Panc1 (cell line): Measurements from ENCODE around the gene DNAJC12. TPM values are rescaled to one million over a fixed set of nuclear protein-coding genes. Genes with fewer than 3 reads are reported as not detected.

Experiments used
- ATAC-seq: fragments of 200-7000 bp; cut with Tn5 transposase; 2 replicates; pipeline ENCODE4 v1.9.1; 2020; ENCODE audit warnings: mild to moderate bottlenecking, moderate library complexity
- BruUV-seq: library from RNA; stranded (reverse); fragments of 400-500 nt; replicated peaks from 2 replicates; lab custom pipeline; 2021; lab: Mats Ljungman, UMichigan
- CTCF ChIA-PET: fragments of 300-600 bp; sonication (Branson Sonifier 250); formaldehyde crosslinking; loops from one replicate; lab custom pipeline; 2022; ENCODE audit warnings: antibody characterized with exemption; lab: Charles Lee
- POLR2A ChIA-PET: fragments of 300-600 bp; sonication (Branson Sonifier 250); formaldehyde crosslinking; loops from one replicate; lab custom pipeline; 2022; ENCODE audit warnings: antibody characterized with exemption; lab: Charles Lee
- DNase-seq: peaks from one replicate; pipeline ENCODE4 v3.0.0-alpha.2; 2010; ENCODE audit warnings: low read depth, low spot score
- H3K27ac ChIP-seq: 2 replicates; pipeline ENCODE4 v1.5.1; 2011; ENCODE audit warnings: mild to moderate bottlenecking, low read length, inconsistent platforms
- H3K27me3 ChIP-seq: fragments of 200-500 bp; sonication (Bioruptor generic); 2 replicates; pipeline ENCODE4 v1.6.0; 2014; ENCODE audit warnings: low read length, inconsistent platforms; ENCODE audit not compliant: control insufficient read depth, insufficient read depth
- H3K36me3 ChIP-seq: fragments of 200-500 bp; sonication (Bioruptor generic); 2 replicates; pipeline ENCODE4 v1.5.1; 2014; ENCODE audit warnings: inconsistent platforms, mild to moderate bottlenecking, low read length, moderate library complexity; ENCODE audit not compliant: control insufficient read depth, insufficient read depth
- H3K4me1 ChIP-seq: 2 replicates; pipeline ENCODE4 v1.5.1; 2011; ENCODE audit warnings: inconsistent platforms, mild to moderate bottlenecking, low read length, moderate library complexity; ENCODE audit not compliant: control insufficient read depth, insufficient read depth
- H3K4me3 ChIP-seq, 2 experiments: 2 replicates each; pipeline ENCODE4 v1.5.1; 2011 to 2012; ENCODE audit warnings: low read depth in 2 of 2, low read length in 2 of 2, mild to moderate bottlenecking in 2 of 2, inconsistent platforms in 1 of 2, moderate library complexity in 1 of 2
- H3K9me3 ChIP-seq: fragments of 200-500 bp; sonication (Bioruptor generic); 2 replicates; pipeline ENCODE4 v1.5.1; 2014; ENCODE audit warnings: low read depth, mild to moderate bottlenecking, inconsistent platforms, low read length, moderate library complexity; ENCODE audit not compliant: control insufficient read depth, insufficient read depth
- POLR2AphosphoS5 ChIP-seq: IDR thresholded peaks from 2 replicates; pipeline ENCODE4 v1.6.1; 2012; ENCODE audit warnings: mild to moderate bottlenecking, low read depth, low read length, moderate library complexity
- REST ChIP-seq, 2 experiments: IDR thresholded peaks; 2 replicates each; pipeline ENCODE4 v1.6.1; 2011 to 2012; ENCODE audit warnings: low read depth in 2 of 2, control low read depth in 1 of 2, low read length in 1 of 2, mild to moderate bottlenecking in 1 of 2, moderate library complexity in 1 of 2; ENCODE audit not compliant: insufficient read depth in 1 of 2
- SIN3A ChIP-seq: IDR thresholded peaks from 2 replicates; pipeline ENCODE4 v1.6.1; 2012; ENCODE audit warnings: low read depth, mild to moderate bottlenecking, low read length, moderate library complexity, borderline replicate concordance; ENCODE audit not compliant: insufficient read depth
- TCF7L2 ChIP-seq: IDR thresholded peaks from 2 replicates; pipeline ENCODE4 v1.6.1; 2011; ENCODE audit warnings: mild to moderate bottlenecking, low read depth, low read length, inconsistent platforms
- in situ Hi-C: cut with HindIII; loops from 2 replicates; pipeline ENCODE4 v1.10.0; 2016; ENCODE audit warnings: low sequenced_read_pairs, low pct_unique_long_range_greater_than_20kb
- intact Hi-C: fragments of 100-400 bp; cut with micrococcal nuclease; formaldehyde crosslinking; loops from one replicate; pipeline ENCODE4 v1.10.0; 2022; ENCODE audit not compliant: unreplicated experiment
- total RNA-seq: library from RNA; stranded (reverse); gene quantifications from one replicate; pipeline ENCODE4 v1.2.1, GENCODE V29; 2021; ENCODE audit not compliant: unreplicated experiment
- TF ChIP-seq, protein P1 (sequence below): fragments of 450-650 bp; IDR thresholded peaks from 2 replicates; pipeline ENCODE4 v1.5.1; 2017; ENCODE audit warnings: mild to moderate bottlenecking

Gene DNAJC12
- total RNA-seq, 1 experiment from 2014 or later = 0.44 TPM

DNA sequence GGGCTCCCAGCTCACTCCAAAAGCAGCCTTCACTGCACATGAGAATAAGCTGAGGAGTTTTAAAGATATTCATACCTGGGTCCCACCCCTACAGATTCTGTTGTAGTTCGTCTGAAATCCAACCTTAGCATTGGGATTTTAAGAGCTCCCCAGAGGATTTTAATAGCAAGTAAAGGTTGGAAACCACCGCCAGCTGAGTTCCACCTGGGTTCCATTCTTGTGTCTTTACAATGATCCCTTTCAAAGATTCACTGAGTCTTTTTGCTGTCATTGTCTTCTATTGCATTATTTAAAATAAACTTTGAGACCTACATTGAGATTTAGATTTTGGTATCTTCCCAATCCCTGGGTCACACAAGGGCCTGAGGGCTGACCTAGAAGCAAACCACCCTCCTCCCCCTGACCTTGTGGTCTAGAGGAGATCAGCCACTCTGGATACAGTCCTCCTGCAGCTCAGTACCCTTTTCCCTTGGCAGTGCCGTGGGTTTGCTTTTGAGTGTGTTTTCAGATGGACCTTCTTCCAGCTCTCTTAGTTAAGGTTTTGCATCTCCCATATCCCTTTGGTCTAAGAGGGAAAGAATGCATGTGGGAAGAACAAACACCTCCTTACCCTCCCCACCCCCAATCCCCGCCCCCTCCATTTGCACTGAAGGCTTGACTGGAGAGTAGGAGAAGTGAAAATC is 23.9 kb upstream of the DNAJC12 start:
- CTCF ChIA-PET = no interaction called here
- DNase-seq (no peak), ATAC-seq (0 out of 2 replicates have a peak, but pooled peaks have one; percentile 22)
- Histone ChIP-seq H3K9me3 (no peaks in the 10 kb centered on the region), H3K36me3 (no peaks in the 10 kb centered on the region), H3K4me3 (no peak overlapping the region), H3K27me3 (no peaks in the 10 kb centered on the region), H3K27ac (no peak overlapping the region), H3K4me1 (no peaks in the 10 kb centered on the region)
- no peak for TF ChIP-seq SIN3A
- no peak for TF ChIP-seq TCF7L2
- no peak for TF ChIP-seq REST (IDR thresholded peaks at IDR 0.05; ENCODE audit: insufficient read depth in 1 of 2, low read depth in 2 of 2, low read length in 1 of 2)
- no peak for TF ChIP-seq POLR2AphosphoS5
- TF ChIP-seq, protein P1, sequence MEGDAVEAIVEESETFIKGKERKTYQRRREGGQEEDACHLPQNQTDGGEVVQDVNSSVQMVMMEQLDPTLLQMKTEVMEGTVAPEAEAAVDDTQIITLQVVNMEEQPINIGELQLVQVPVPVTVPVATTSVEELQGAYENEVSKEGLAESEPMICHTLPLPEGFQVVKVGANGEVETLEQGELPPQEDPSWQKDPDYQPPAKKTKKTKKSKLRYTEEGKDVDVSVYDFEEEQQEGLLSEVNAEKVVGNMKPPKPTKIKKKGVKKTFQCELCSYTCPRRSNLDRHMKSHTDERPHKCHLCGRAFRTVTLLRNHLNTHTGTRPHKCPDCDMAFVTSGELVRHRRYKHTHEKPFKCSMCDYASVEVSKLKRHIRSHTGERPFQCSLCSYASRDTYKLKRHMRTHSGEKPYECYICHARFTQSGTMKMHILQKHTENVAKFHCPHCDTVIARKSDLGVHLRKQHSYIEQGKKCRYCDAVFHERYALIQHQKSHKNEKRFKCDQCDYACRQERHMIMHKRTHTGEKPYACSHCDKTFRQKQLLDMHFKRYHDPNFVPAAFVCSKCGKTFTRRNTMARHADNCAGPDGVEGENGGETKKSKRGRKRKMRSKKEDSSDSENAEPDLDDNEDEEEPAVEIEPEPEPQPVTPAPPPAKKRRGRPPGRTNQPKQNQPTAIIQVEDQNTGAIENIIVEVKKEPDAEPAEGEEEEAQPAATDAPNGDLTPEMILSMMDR = no peak
- intact Hi-C loops (no loop called here), in situ Hi-C loops (no loop called here)
- POLR2A ChIA-PET = no interaction called here
- BruUV-seq = no TSS peak

GRCh38 chr10:67858971-67859370 is 21.0 kb upstream of the DNAJC12 start:
- CTCF ChIA-PET = no interaction called here

More at GRCh38 chr10:67858971-67859370, 21.0 kb upstream of the DNAJC12 start:
- BruUV-seq = no TSS peak
- H3K4me3 ChIP-seq = no peak overlapping the region
- no peaks in the 10 kb centered on the region for H3K27me3 ChIP-seq
- H3K4me1 ChIP-seq = no peaks in the 10 kb centered on the region
- in situ Hi-C loops = no loop called here
- DNase-seq (no peak), ATAC-seq (no peak)
- TF ChIP-seq TCF7L2 (no peak), SIN3A (no peak), REST (IDR thresholded peaks at IDR 0.05; ENCODE audit: insufficient read depth in 1 of 2, low read depth in 2 of 2, low read length in 1 of 2) (no peak), POLR2AphosphoS5 (no peak)
- TF ChIP-seq, protein P1 = no peak
- POLR2A ChIA-PET = interaction anchor here (0.6 kb wide), 1 partner anchor 11 kb away, joined by 4 read pairs; no protein-coding TSS in a partner anchor
- intact Hi-C loops = no loop called here
- no peak overlapping the region for H3K27ac ChIP-seq
- H3K36me3 ChIP-seq = no peaks in the 10 kb centered on the region
- H3K9me3 ChIP-seq = no peaks in the 10 kb centered on the region
